ENCODE data around the gene LRCH2. TPM values are rescaled to one million over a fixed set of nuclear protein-coding genes. Genes with fewer than 3 reads are reported as not detected.
A peak's percentile ranks its signal among the peaks of the same experiment; 100 is the strongest.

LRCH2 gene
- total RNA-seq, 1 experiment from 2014 or later: 6.6 TPM

DNA sequence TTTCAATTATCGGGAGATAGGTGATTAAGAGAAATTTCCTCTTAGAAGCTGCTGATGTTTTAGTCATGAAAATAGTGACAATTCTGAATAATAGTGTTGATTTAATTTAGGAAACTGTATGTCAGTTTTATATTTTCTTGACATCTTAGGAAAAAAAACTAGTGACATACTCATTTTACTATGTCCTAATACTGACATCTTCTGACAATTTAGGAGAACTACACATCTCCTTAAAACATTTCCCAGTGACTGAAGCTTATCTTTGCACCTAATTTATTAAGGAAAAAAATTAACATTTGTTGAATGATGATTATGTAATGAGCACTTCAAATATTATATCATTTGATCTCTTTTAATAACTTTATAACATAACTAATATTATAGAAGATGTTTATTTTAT is 86.7 kb downstream of the LRCH2 start:
- Histone ChIP-seq H3K4ac (ENCODE audit: low read depth, low read length) (no peak overlapping the region), H3K9ac (ENCODE audit: extremely low read depth, insufficient read length, low read length) (no peak overlapping the region), H3K23me2 (ENCODE audit: insufficient read length, low read depth, low read length, poor library complexity, severe bottlenecking) (no peaks in the 10 kb centered on the region), H3K9me3 (ENCODE audit: control insufficient read depth, low read depth, low read length) (no peaks in the 10 kb centered on the region), H2BK20ac (ENCODE audit: low read depth, low read length, poor library complexity, severe bottlenecking) (no peak overlapping the region), H4K5ac (ENCODE audit: insufficient read length, low read depth, low read length) (no peak overlapping the region), H2BK12ac (ENCODE audit: insufficient read length, low read depth, low read length) (no peak overlapping the region), H2AK5ac (ENCODE audit: insufficient read length, low read length) (no peak overlapping the region), H3K23ac (ENCODE audit: insufficient read length, low read depth, low read length) (no peak overlapping the region), H2AFZ (ENCODE audit: low read length) (no peak overlapping the region), H2BK15ac (ENCODE audit: low read depth, low read length) (no peak overlapping the region), H3K18ac (ENCODE audit: insufficient read length, low read depth, low read length) (no peak overlapping the region), H4K8ac (replicated peaks; ENCODE audit: insufficient read length, low read depth, low read length) (no peak overlapping the region), H2BK120ac (ENCODE audit: low read depth, low read length, poor library complexity, severe bottlenecking) (no peak overlapping the region), H3T11ph (ENCODE audit: low read length) (no peak overlapping the region), H3K14ac (ENCODE audit: insufficient read depth, low read length) (no peak overlapping the region), H3K79me1 (ENCODE audit: insufficient read depth, low read depth, low read length, poor library complexity, severe bottlenecking) (no peaks in the 10 kb centered on the region), H4K20me1 (ENCODE audit: control insufficient read depth, insufficient read depth, insufficient read length) (no peaks in the 10 kb centered on the region), H3K4me2 (ENCODE audit: insufficient read depth, insufficient read length, low read length) (no peak overlapping the region), H4K91ac (ENCODE audit: insufficient read length, low read depth, low read length) (no peak overlapping the region), H3K4me1 (ENCODE audit: insufficient read depth, low read length) (no peaks in the 10 kb centered on the region), H3K79me2 (ENCODE audit: insufficient read depth, low read length) (no peaks in the 10 kb centered on the region), H3K56ac (ENCODE audit: insufficient read length, low read depth, low read length) (no peak overlapping the region), H2BK5ac (ENCODE audit: insufficient read length, low read length) (no peak overlapping the region), H3K27me3 (ENCODE audit: insufficient read depth, low read length) (no peaks in the 10 kb centered on the region), H3K27ac (ENCODE audit: insufficient read length, low read depth, low read length) (no peak overlapping the region)
- Mint-ChIP-seq H3K4me1 (no peaks in the 10 kb centered on the region), H3K4me3 (no peak overlapping the region), H3K27ac (no peak overlapping the region), H3K36me3 (ENCODE audit: insufficient read depth in 1 of 3, low read depth in 3 of 3) (peaks cover 21 to 26% (median 24%) of the 10 kb centered on the region in 3 experiments), H3K27me3 (ENCODE audit: low read depth) (no peaks in the 10 kb centered on the region), H3K9me3 (peaks cover 16 to 19% of the 10 kb centered on the region in 2 experiments; a peak in 4 of 5 replicates)
- no peak for DNase-seq
- WGBS (ENCODE audit: extremely low coverage, insufficient read length, low lambda C conversion rate): no CpG with 5 or more reads among the region's 1 CpG
- TF ChIP-seq, protein P1, sequence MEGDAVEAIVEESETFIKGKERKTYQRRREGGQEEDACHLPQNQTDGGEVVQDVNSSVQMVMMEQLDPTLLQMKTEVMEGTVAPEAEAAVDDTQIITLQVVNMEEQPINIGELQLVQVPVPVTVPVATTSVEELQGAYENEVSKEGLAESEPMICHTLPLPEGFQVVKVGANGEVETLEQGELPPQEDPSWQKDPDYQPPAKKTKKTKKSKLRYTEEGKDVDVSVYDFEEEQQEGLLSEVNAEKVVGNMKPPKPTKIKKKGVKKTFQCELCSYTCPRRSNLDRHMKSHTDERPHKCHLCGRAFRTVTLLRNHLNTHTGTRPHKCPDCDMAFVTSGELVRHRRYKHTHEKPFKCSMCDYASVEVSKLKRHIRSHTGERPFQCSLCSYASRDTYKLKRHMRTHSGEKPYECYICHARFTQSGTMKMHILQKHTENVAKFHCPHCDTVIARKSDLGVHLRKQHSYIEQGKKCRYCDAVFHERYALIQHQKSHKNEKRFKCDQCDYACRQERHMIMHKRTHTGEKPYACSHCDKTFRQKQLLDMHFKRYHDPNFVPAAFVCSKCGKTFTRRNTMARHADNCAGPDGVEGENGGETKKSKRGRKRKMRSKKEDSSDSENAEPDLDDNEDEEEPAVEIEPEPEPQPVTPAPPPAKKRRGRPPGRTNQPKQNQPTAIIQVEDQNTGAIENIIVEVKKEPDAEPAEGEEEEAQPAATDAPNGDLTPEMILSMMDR (conservative IDR thresholded peaks at IDR 0.05): peak; percentile 78

Measured in H9 (cell line).